ENCODE results near the gene UBE2C. TPM values are rescaled to one million over a fixed set of nuclear protein-coding genes. Genes with fewer than 3 reads are reported as not detected.

The UBE2C gene
- total RNA-seq, 1 donor from 2014 or later: 46.5 TPM

DNA sequence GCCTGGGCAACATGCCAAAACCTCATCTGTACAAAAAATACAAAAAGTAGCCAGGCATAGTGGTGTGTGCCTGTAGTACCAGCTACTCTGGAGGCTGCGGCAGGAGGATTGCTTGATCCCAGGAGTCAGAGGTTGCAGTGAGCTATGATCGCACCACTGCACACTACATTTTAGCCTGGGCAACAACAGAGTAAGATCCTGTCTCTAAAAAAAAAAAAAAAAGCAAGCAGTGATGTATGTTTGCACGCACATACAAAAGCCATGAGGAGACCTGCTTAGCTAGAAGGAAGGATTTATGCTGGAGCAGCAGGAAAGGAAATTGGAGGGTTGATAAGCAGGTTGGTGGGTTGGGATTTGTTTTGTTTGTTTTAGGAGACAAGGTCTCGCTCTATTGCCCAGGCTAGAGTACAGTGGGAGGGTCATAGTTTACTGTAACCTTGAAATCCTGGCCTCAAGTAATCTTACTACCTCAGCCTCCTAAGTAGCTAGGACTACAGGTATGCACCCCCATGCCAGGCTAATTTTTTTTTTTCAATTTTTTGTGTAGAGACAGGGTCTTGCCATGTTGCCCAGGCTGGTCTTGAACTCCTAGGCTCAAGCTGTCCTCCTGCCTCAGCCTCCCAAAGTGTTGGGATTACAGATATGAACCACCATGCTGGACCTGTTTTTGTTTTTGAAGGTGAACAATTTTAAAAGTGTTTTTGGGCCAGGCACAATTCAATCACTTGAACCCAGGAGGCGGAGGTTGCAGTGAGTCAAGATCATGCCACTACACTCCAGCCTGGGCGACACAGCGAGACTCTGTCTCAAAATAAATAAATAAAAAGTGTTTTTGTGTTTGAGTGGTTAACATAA, 49.0 kb downstream of the UBE2C start:
- ATAC-seq: no peak

DNA sequence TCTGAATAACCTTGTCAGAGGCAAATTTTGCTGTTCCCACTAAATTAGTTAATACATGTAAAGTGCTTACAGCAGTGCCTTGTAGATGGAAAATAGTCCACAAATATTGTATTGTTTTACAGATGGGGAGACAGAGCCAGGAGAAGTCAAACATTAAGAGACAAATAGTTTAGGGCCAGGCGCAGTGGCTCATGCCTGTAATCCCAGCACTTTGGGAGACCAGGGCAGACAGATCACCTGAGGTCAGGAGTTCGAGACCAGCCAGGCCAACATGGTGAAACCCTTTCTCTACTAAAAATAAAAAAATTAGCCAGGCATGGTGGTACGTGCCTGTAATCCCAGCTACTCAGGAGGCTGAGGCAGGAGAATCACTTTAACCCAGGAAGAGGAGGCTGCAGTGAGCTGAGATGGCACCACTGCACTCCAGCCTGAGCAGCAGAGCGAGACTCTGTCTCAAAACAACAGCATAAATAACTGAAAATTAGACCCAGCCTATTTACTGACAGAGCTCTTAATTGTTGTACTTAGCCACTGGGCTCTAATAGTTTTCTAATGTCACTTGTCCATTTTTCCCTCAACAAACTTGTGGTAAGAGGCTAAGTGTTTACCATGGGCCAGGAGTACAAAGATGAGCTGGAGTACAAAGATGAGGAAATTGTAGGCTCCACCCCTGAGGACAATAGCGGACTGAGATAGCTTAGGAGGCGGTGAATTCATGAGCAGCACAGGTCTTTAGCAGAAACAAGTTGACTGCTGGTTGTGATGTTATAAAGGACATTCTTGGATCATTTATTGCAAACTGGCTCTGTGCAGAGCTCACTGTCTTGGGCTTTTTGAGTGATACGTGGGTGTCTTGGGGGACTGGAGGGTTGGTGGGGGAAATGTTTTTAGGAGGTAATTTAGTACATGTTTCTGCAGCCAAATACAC, 51.4 kb downstream of the UBE2C start:
- ATAC-seq: peak; percentile 32

DNA sequence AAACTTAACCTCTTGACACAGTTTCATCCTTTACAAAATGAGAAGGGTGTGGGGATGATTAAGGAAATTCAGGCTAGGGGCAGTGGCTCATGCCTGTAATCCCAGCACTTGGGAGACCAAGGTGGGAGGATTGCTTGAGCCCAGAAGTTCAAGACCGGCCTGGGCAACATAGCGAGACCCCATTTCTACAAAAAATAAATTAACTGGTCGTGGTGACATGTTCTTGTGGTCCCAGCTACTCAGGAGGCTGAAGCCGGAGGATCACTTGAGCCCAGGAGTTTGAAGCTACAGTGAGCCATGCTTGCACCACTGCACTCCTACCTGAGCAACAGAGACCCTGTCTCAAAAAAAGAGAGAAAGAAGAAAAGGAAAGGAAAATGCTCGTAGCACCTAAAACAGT, 54.0 kb downstream of the UBE2C start:
- ATAC-seq: no peak

Other genes starting within 250 kb of the UBE2C start
- not detected for gene WFDC8, start 233.4 kb upstream of the UBE2C start, total RNA-seq
- not detected for gene WFDC10A, start 182.9 kb upstream of the UBE2C start, total RNA-seq
- not detected for gene WFDC9, start 181.4 kb upstream of the UBE2C start, total RNA-seq
- gene WFDC11, start 142.4 kb upstream of the UBE2C start, total RNA-seq: not detected
- not detected for gene WFDC13, start 110.6 kb upstream of the UBE2C start, total RNA-seq
- gene WFDC10B, start 107.6 kb upstream of the UBE2C start, total RNA-seq: not detected
- gene SPINT4, start 90.3 kb upstream of the UBE2C start, total RNA-seq: not detected
- gene WFDC3, start 20.8 kb upstream of the UBE2C start, total RNA-seq: not detected
- gene DNTTIP1, start 20.7 kb upstream of the UBE2C start, total RNA-seq: 15.8 TPM
- gene TNNC2, start 14.7 kb downstream of the UBE2C start, total RNA-seq: not detected
- gene SNX21, start 21.2 kb downstream of the UBE2C start, total RNA-seq: 7.1 TPM
- 14.0 TPM for gene ACOT8, start 44.7 kb downstream of the UBE2C start, total RNA-seq
- gene ZSWIM3, start 45.0 kb downstream of the UBE2C start, total RNA-seq: 1.4 TPM
- 7.2 TPM for gene ZSWIM1, start 68.6 kb downstream of the UBE2C start, total RNA-seq
- gene SPATA25, start 75.0 kb downstream of the UBE2C start, total RNA-seq: 0.76 TPM
- gene NEURL2, start 78.6 kb downstream of the UBE2C start, total RNA-seq: 1.9 TPM
- gene CTSA, start 78.7 kb downstream of the UBE2C start, total RNA-seq: 57.4 TPM
- gene PLTP, start 99.5 kb downstream of the UBE2C start, total RNA-seq: 46.7 TPM
- gene PCIF1, start 122.0 kb downstream of the UBE2C start, total RNA-seq: 19.0 TPM
- gene ZNF335, start 159.6 kb downstream of the UBE2C start, total RNA-seq: 9.6 TPM
- gene MMP9, start 196.3 kb downstream of the UBE2C start, total RNA-seq: 3.3 TPM
- gene SLC12A5, start 216.6 kb downstream of the UBE2C start, total RNA-seq: not detected

Measured in esophagus mucosa (tissue), 1 donor.